B cell (primary cell): ENCODE data around the gene KSR2. TPM values are rescaled to one million over a fixed set of nuclear protein-coding genes. Genes with fewer than 3 reads are reported as not detected.
"Not testable (repeated sequence)": the region's sequence is repeated elsewhere in the genome, so short reads cannot be mapped to it uniquely, and the experiment has no call there.

Experiments
- ATAC-seq: fragments of 200-7000 bp; cut with Tn5 transposase; one replicate; pipeline ENCODE4 v1.10.0; 2021; ENCODE audit warnings: low read depth, mild to moderate bottlenecking, moderate number of reproducible peaks, moderate library complexity
- CTCF ChIA-PET: fragments of 350-600 bp; sonication (Branson Sonifier 250); formaldehyde crosslinking; loops from one replicate; lab custom pipeline; 2021; ENCODE audit warnings: antibody characterized with exemption, inconsistent platforms; lab: Charles Lee
- POLR2A ChIA-PET: fragments of 350-600 bp; sonication (Branson Sonifier 250); formaldehyde crosslinking; loops from one replicate; lab custom pipeline; 2021; ENCODE audit warnings: antibody characterized with exemption; lab: Charles Lee
- DNase-seq: peaks from one replicate; pipeline ENCODE4 v3.0.0; 2013
- H2AFZ ChIP-seq: 2 replicates; pipeline ENCODE4 v1.6.1; 2012; ENCODE audit warnings: mild to moderate bottlenecking, low read depth, low read length; ENCODE audit not compliant: insufficient read depth, poor library complexity, severe bottlenecking
- H3K27ac ChIP-seq, 2 donors: 1 replicate in 1 of 2; 2 replicates in 1 of 2; pipeline ENCODE4 v1.5.1; 2012 to 2013; ENCODE audit warnings: low read length in 2 of 2, mild to moderate bottlenecking in 2 of 2, moderate library complexity in 1 of 2
- H3K27me3 ChIP-seq, 4 experiments: fragments of 200-600 bp in 1 of 4; sonication (generic) in 1 of 4; replicated peaks in 1 of 4; 1 replicate in 2 of 4; 2 replicates in 2 of 4; pipeline versions ENCODE4 v1.6.1 to v1.7.0; 2013 to 2016; ENCODE audit warnings: low read length in 3 of 4, mild to moderate bottlenecking in 2 of 4, mixed read lengths in 1 of 4, moderate library complexity in 1 of 4; ENCODE audit not compliant: insufficient read depth in 4 of 4, control insufficient read depth in 3 of 4; ENCODE audit errors: control extremely low read depth in 1 of 4
- H3K36me3 ChIP-seq, 2 experiments: replicated peaks in 1 of 2; 1 replicate in 1 of 2; 2 replicates in 1 of 2; pipeline versions ENCODE4 v1.6.1 to v1.7.1; 2013; ENCODE audit warnings: low read length in 1 of 2; ENCODE audit not compliant: insufficient read depth in 2 of 2, control insufficient read depth in 1 of 2; ENCODE audit errors: control extremely low read depth in 1 of 2, extremely low read depth in 1 of 2
- H3K4me1 ChIP-seq, 2 donors: fragments of 200-600 bp in 1 of 2; sonication (generic) in 1 of 2; 1 replicate in 1 of 2; 2 replicates in 1 of 2; pipeline versions ENCODE4 v1.5.1 to v1.6.1; 2013 to 2017; ENCODE audit warnings: low read length in 2 of 2; ENCODE audit not compliant: control insufficient read depth in 2 of 2, insufficient read depth in 2 of 2
- H3K4me2 ChIP-seq: replicated peaks from 2 replicates; pipeline ENCODE3; 2012; ENCODE audit warnings: mild to moderate bottlenecking, low read depth, low read length; ENCODE audit not compliant: poor library complexity, severe bottlenecking
- H3K4me3 ChIP-seq, 5 experiments: fragments of 200-600 bp in 1 of 5; sonication (generic) in 1 of 5; 1 replicate in 3 of 5; 2 replicates in 2 of 5; pipeline versions ENCODE4 v1.5.1 to v1.7.0; 2011 to 2016; ENCODE audit warnings: low read length in 4 of 5, mild to moderate bottlenecking in 4 of 5, low read depth in 2 of 5, control low read depth in 1 of 5, moderate library complexity in 1 of 5; ENCODE audit not compliant: insufficient read depth in 1 of 5; ENCODE audit errors: control extremely low read depth in 1 of 5, extremely low read depth in 1 of 5
- H3K79me2 ChIP-seq: fragments of 200-600 bp; sonication (generic); one replicate; pipeline ENCODE4 v1.6.0; 2016; ENCODE audit warnings: low read length; ENCODE audit not compliant: control insufficient read depth, insufficient read depth
- H3K9ac ChIP-seq: fragments of 200-600 bp; sonication (generic); 2 replicates; pipeline ENCODE4 v1.6.1; 2017; ENCODE audit warnings: mild to moderate bottlenecking, low read length, moderate library complexity
- H3K9me3 ChIP-seq, 3 donors: one replicate each; pipeline versions ENCODE4 v1.6.1 to v1.7.1; 2013; ENCODE audit warnings: low read length in 2 of 3; ENCODE audit not compliant: control insufficient read depth in 2 of 3, insufficient read depth in 1 of 3; ENCODE audit errors: control extremely low read depth in 1 of 3
- H4K20me1 ChIP-seq: 2 replicates; pipeline ENCODE4 v1.6.0; 2012; ENCODE audit warnings: mild to moderate bottlenecking, low read length; ENCODE audit not compliant: insufficient read depth, control insufficient read depth, poor library complexity, severe bottlenecking
- H3K27ac Mint-ChIP-seq: one replicate; pipeline ENCODE4 v1.8.0; 2021; ENCODE audit warnings: mixed read lengths
- H3K27me3 Mint-ChIP-seq: one replicate; pipeline ENCODE4 v1.8.0; 2021; ENCODE audit warnings: mixed read lengths
- H3K4me1 Mint-ChIP-seq: one replicate; pipeline ENCODE4 v1.8.0; 2021; ENCODE audit warnings: mixed read lengths
- H3K4me3 Mint-ChIP-seq: one replicate; pipeline ENCODE4 v1.8.0; 2021; ENCODE audit warnings: mixed read lengths
- H3K9me3 Mint-ChIP-seq: one replicate; pipeline ENCODE4 v1.8.0; 2022; ENCODE audit warnings: mixed read lengths; ENCODE audit not compliant: insufficient read depth
- CTCF ChIP-seq: fragments of 200-600 bp; IDR thresholded peaks from one replicate; pipeline ENCODE4 v1.8.0; 2022; ENCODE audit warnings: antibody characterized with exemption, mild to moderate bottlenecking
- EZH2 ChIP-seq: IDR thresholded peaks from 2 replicates; pipeline ENCODE4 v1.6.1; 2012; ENCODE audit warnings: borderline replicate concordance, low read depth, mild to moderate bottlenecking, moderate library complexity, low read length; ENCODE audit not compliant: insufficient read depth, poor library complexity, severe bottlenecking
- WGBS: methylation state at CpG from one replicate; pipeline ENCODE4 v1.1.5; 2013; ENCODE audit warnings: missing lambda C conversion rate; ENCODE audit not compliant: insufficient coverage; 5-methylcytosine and 5-hydroxymethylcytosine counted together
- intact Hi-C: fragments of 100-400 bp; cut with micrococcal nuclease; formaldehyde crosslinking; loops from one replicate; pipeline ENCODE4 v1.10.0; 2022
- polyA plus RNA-seq: library from polyadenylated mRNA; depleted of rRNA; stranded (reverse); fragments of >200 nt; gene quantifications from 2 replicates; pipeline ENCODE4 v1.2.3, GENCODE V29; 2012
- total RNA-seq, 2 donors: library from RNA; stranded (reverse); fragments of 120-200 nt in 1 of 2; gene quantifications; 1 replicate in 1 of 2; 2 replicates in 1 of 2; pipeline versions ENCODE4 v1.2.3 to v1.2.4, GENCODE V29; 2013 to 2022

KSR2 gene
- total and polyA plus RNA-seq, 2 donors (not counting 1 experiment from before 2014, with no cell fraction given) = not detected

- Histone ChIP-seq H3K4me1 (peaks cover 4 to 7% of the 10 kb centered on the region in 2 donors), H3K27ac (no peak overlapping the region), H3K27me3 (peaks cover 0 to 4% (median 0%) of the 10 kb centered on the region in 4 experiments), H3K36me3 (no peaks in the 10 kb centered on the region), H3K4me3 (no peak overlapping the region), H3K9me3 (peaks cover 0 to 6% (median 1%) of the 10 kb centered on the region in 3 donors), H3K9ac (no peak overlapping the region), H2AFZ (no peak overlapping the region), H3K4me2 (no peak overlapping the region), H4K20me1 (no peaks in the 10 kb centered on the region), H3K79me2 (no peaks in the 10 kb centered on the region)
- CTCF ChIA-PET = interaction anchor here (1.0 kb wide), 1 partner anchor 35 kb away, joined by 3 read pairs; no protein-coding TSS in a partner anchor
- Mint-ChIP-seq H3K9me3 (no peaks in the 10 kb centered on the region), H3K27ac (no peak overlapping the region), H3K4me1 (peaks cover 8% of the 10 kb centered on the region), H3K27me3 (peaks cover 16% of the 10 kb centered on the region), H3K4me3 (no peak overlapping the region)
- no peak for DNase-seq
- POLR2A ChIA-PET = no interaction called here
- TF ChIP-seq CTCF (no peak), EZH2 (no peak)
- intact Hi-C loops = no loop called here
- no peak for ATAC-seq
Observed at GRCh38 chr12:117892441-117892840, 76.3 kb downstream of the KSR2 start.

- peaks cover 11% of the 10 kb centered on the region for H3K27me3 Mint-ChIP-seq
- H3K27ac Mint-ChIP-seq, H3K4me1 ChIP-seq, DNase-seq, H2AFZ ChIP-seq, H3K4me3 Mint-ChIP-seq, H3K27me3 ChIP-seq, H3K4me3 ChIP-seq, H3K79me2 ChIP-seq, H3K9me3 Mint-ChIP-seq, H3K4me1 Mint-ChIP-seq, H3K4me2 ChIP-seq, H3K9ac ChIP-seq, intact Hi-C loops, H3K36me3 ChIP-seq, H3K9me3 ChIP-seq, POLR2A ChIA-PET, H3K27ac ChIP-seq, H4K20me1 ChIP-seq, CTCF ChIA-PET, ATAC-seq: not testable (repeated sequence)
- 100% methylated on average over 3 of the region's 3 CpGs for WGBS
Observed at GRCh38 chr12:117891265-117891664, 77.5 kb downstream of the KSR2 start.
